HG03196 (cell line): ENCODE data around the gene TNFSF12.

Experiments
- ATAC-seq: cut with Tn5 transposase; IDR thresholded peaks from one replicate; pipeline ENCODE4 v1.9.1; 2021; ENCODE audit not compliant: unreplicated experiment

TNFSF12 gene, protein sequence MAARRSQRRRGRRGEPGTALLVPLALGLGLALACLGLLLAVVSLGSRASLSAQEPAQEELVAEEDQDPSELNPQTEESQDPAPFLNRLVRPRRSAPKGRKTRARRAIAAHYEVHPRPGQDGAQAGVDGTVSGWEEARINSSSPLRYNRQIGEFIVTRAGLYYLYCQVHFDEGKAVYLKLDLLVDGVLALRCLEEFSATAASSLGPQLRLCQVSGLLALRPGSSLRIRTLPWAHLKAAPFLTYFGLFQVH

DNA sequence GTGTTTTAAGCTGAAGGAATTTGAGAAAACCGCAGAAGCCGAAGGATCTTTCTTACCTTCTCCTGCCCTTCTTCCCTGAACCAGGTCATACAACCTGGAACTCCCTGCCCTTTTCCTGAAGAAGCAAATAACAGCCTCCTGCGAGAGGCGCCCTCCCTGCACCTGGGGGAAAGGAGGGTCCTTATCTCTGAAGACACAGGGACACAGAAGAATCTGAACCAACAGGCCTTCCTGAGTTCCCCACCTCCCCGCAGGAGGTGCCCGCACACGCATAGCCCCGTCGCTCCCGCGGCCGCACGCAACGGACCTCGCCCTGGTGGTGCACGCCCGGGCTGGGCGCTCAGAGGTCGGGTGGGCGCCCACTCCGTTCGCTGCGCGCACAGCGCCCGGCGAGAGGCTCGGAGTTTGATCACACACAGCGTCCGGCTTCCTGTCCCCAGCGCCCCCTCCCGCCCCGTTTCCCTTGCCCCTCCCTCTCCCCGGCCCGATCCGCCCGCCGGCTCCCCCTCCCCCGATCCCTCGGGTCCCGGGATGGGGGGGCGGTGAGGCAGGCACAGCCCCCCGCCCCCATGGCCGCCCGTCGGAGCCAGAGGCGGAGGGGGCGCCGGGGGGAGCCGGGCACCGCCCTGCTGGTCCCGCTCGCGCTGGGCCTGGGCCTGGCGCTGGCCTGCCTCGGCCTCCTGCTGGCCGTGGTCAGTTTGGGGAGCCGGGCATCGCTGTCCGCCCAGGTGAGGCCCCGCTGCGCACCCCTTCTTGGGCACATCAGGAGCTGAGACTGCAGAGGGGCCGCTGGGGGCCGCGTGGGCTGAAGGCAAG lies at the start of gene TNFSF12:
Gene TNFSF12, plus strand, starts transcription at position 474 of the 816 bp plus-strand sequence. Its CDS starts 96 bp downstream, at position 570.
- no peak for ATAC-seq

DNA sequence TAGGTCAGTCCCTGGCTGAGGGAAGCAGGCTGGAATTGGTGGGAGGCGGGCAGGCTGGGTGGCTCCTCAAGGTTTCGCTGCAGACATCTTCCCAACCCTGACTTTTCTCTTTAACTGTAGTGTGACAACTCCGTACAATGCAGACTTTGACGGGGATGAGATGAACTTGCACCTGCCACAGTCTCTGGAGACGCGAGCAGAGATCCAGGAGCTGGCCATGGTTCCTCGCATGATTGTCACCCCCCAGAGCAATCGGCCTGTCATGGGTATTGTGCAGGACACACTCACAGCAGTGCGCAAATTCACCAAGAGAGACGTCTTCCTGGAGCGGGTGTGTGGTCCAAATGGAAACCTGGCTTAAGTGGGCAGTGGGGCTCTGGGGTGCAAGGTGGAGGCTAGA lies 49.7 kb upstream of the TNFSF12 start:
- no peak for ATAC-seq

DNA sequence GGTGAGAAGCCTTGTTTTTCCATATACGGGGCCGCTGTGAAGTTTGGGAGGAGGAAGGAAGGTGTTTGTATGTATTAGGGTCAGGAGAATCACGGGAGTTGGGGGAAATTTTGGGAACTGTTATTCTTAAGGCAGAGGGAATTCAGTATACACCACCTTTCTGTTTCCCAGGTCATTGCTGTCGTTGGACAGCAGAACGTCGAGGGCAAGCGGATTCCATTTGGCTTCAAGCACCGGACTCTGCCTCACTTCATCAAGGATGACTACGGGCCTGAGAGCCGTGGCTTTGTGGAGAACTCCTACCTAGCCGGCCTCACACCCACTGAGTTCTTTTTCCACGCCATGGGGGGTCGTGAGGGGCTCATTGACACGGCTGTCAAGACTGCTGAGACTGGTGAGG lies 47.1 kb upstream of the TNFSF12 start:
- no peak for ATAC-seq

- no peak for ATAC-seq
These were observed 46.5 kb upstream of the TNFSF12 start for GRCh38 chr17:7502171-7502847.

GRCh38 chr17:7502987-7503386 lies 45.9 kb upstream of the TNFSF12 start:
- ATAC-seq, result no peak

- no peak for ATAC-seq
These were observed 45.3 kb upstream of the TNFSF12 start for GRCh38 chr17:7503521-7503920.

DNA sequence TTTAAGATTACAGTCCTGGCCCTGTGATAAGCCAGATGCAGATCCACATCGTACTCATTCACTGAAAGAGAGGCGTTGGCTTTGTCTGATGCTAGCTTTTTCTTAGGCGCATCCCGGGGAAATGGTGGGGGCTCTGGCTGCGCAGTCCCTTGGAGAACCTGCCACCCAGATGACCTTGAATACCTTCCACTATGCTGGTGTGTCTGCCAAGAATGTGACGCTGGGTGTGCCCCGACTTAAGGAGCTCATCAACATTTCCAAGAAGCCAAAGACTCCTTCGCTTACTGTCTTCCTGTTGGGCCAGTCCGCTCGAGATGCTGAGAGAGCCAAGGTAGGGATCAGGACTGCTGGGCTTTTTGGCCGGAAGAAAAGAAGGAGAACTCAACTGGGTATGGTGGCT lies 40.7 kb upstream of the TNFSF12 start:
- no peak for ATAC-seq

DNA sequence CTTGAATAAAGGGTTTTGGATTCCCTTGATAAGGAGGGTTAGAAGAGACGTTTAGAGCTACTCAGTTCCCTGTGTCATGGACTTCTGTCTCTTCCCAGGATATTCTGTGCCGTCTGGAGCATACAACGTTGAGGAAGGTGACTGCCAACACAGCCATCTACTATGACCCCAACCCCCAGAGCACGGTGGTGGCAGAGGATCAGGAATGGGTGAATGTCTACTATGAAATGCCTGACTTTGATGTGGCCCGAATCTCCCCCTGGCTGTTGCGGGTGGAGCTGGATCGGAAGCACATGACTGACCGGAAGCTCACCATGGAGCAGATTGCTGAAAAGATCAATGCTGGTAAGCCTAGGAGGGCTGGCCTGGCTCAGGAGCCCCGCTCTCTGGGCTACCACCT lies 40.0 kb upstream of the TNFSF12 start:
- no peak for ATAC-seq

DNA sequence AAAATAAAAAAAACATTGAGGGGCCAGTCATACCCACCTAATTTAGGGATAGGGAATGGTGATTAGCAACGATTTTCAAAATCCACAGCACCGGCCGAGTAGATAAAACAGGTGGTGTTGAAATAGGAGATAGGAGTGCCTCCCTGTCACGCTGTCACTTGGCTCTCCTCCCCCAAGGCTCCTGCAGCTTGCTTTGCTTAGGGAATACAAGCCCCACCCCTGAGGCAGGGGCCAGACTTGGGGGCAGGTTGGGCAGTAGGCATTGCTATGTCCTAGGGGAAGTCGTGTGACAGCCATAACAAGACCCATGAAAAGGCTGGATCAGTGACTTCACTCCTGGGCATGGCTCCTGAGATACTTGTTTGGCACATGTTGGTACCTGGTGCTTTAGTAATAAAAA lies 38.9 kb upstream of the TNFSF12 start:
- no peak for ATAC-seq

DNA sequence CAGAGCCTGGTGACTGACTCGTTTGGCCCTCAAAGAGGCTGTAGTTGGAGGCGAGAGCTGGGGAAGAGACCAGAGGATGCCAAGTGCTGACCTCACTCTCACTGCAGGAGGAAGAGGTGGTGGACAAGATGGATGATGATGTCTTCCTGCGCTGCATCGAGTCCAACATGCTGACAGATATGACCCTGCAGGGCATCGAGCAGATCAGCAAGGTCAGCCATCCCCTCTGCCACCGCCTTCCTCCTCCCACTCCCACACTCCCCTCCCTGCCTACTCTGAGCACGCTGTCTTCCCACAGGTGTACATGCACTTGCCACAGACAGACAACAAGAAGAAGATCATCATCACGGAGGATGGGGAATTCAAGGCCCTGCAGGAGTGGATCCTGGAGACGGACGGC lies 37.8 kb upstream of the TNFSF12 start:
- no peak for ATAC-seq

GRCh38 chr17:7512105-7512504 lies 36.8 kb upstream of the TNFSF12 start:
- no peak for ATAC-seq

DNA sequence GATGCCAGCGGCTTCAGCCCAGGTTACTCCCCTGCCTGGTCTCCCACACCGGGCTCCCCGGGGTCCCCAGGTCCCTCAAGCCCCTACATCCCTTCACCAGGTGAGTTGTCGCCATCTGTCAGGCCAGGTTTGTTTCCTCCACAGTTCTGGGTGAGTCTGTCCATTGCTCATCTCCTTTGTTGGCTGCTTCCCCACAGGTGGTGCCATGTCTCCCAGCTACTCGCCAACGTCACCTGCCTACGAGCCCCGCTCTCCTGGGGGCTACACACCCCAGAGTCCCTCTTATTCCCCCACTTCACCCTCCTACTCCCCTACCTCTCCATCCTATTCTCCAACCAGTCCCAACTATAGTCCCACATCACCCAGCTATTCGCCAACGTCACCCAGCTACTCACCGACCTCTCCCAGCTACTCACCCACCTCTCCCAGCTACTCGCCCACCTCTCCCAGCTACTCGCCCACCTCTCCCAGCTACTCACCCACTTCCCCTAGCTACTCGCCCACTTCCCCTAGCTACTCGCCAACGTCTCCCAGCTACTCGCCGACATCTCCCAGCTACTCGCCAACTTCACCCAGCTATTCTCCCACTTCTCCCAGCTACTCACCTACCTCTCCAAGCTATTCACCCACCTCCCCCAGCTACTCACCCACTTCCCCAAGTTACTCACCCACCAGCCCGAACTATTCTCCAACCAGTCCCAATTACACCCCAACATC lies 35.9 kb upstream of the TNFSF12 start:
- ATAC-seq, result no peak

DNA sequence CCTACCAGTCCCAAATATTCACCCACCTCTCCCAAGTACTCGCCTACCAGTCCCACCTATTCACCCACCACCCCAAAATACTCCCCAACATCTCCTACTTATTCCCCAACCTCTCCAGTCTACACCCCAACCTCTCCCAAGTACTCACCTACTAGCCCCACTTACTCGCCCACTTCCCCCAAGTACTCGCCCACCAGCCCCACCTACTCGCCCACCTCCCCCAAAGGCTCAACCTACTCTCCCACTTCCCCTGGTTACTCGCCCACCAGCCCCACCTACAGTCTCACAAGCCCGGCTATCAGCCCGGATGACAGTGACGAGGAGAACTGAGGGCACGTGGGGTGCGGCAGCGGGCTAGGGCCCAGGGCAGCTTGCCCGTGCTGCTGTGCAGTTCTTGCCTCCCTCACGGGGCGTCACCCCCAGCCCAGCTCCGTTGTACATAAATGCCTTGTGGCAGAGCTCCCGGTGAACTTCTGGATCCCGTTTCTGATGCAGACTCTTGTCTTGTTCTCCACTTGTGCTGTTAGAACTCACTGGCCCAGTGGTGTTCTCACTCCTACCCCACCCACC lies 34.9 kb upstream of the TNFSF12 start:
- ATAC-seq, result no peak

DNA sequence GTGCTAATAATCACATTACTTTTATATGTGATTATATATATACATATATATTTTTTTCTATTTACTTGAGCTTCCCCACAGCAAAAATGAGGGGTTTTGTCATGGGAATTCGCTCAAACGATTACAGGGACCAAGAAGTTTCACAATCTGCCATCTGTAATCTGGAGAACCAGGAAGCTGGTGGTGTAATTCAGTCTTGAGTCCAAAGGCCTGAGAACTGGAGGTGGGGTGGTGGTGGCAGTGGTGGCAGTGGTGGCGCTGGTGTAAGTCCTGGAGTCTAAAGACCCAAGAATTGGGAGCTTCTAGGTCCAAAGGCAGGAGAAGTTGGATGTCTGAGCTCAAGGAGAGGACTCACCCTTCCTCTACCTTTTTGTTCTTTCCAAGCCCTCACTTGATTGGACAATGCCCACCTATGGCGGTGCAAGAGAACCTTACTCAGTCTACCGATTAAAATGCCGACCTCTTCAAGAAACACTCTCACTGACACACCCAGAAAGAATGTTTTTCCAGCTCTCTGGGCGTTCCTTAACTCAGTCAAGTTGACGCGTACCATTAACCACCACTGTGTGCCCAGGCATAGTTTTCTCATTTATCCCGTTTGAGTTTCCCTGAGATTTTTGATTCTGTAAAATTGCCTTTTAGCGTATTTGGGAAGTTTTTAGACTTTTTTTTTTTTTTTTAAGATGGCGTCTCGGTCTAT lies 32.8 kb upstream of the TNFSF12 start:
- no peak for ATAC-seq

DNA sequence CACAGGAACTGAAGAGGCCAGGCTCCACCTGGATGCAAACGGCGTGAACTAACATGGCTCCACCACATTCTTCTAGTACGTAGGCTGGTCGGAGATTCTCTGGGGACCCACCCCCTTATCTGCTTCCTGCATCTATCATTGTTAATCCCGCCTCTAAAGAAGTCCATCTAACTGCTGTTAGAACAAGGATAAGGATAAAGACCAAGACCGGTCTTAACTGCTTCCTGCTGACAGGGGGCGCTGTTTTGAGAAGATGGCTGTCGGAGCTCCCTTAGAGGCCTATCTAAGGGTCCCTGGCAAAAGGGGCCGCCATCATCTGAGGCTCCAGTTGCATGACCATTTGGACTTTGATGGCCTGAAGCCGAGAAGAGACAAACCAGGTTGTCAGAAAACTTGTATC lies 25.8 kb upstream of the TNFSF12 start:
- ATAC-seq, result no peak

DNA sequence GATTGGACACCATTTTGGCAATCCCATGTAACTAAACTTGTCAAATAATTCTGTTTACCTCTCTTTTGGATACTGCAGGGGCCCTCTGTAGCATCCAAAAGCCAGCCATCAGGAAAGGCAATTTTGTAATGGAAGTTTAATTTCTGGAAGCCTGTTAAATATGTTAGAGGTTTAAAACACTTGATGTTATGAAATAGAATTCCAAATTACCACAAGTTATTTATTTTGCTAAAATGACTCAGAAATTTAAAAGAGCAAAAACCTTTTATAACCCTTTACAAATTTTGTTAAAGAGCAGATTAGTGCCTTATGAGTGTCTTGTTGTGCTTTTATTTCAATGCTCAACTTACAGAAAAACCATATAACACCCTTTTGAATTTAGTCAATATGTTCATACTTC lies 20.0 kb upstream of the TNFSF12 start:
- ATAC-seq, result no peak

DNA sequence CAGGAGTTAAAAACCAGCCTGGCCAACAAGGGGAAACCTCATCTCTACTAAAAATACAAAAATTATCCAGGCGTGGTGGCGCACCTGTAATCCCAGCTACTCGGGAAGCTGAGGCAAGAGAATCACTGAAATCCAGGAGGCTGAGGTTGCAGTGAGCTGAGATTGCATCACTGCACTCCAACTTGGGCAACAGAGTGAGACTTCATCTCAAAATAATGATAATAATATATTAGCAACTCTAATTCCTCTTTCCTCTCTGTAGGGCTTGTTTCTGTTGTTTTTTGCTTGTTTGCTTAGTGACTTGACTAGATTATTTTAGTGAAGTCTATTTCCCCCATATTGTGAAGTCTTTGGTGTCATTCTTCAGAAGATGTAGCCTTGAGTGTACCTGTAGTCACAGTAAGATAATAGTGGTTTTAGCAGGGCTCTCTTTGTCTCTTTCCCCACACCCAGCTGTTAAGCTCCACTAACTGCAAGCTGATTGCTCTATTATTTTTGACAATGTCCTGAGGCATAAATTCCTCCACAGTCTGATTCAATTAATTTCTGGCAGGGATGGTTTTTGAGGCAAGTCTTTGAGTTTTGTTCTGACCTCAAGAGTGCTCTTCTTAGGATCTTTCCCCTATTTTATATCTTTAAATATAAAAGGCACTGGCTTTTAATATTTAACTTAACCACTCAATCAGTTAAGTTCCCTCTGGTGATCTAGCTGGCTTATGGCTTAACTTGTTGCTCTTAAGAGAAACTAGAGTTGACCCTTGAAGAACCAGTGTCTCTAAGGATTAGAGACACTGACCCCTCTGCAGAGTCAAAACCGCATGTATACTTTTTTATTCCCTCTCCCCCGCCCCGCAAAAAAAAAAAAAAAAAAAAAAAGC lies 18.6 kb upstream of the TNFSF12 start:
- no peak for ATAC-seq

- no peak for ATAC-seq
These were observed 10.8 kb upstream of the TNFSF12 start for GRCh38 chr17:7538050-7538449.

DNA sequence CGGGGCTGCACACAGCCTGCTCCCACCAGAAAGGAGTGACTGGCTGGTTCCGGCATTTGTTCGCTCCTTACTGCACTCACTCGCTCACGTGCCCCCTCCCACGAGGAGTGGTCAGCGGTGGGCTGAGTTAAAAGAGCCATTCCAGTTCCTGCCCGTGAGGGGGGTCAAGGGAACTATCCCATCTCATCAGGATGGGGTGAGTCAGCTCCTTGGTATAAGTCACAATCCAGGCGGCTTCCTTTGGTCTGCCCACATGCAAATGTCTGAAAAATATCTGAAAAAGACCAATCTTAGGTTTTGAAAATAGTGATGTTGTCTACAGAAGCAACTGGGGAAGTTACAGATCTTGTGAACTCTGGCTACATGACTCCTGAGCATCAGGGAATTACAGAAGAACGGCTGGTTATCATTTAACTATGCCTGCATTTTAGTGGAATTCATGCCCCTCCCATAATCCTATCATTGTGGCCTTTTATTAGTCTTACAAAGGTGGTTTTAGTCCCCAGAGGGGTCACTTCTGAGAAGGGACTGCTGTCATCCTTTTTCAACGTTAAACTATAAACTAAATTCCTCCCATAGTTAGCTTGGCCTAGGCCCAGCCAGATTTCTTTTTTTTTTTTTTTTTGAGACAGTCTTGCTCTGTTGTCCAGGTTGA lies 9.8 kb upstream of the TNFSF12 start:
- ATAC-seq, result no peak
